Activated naive CD8-positive, alpha-beta T cell treated with anti-CD3 and anti-CD28 coated beads, Interleukin-2, amount 50 U/mL, for 24 hours (primary cell): ENCODE measurements around the gene OTUB1.
A peak's percentile ranks its signal among the peaks of the same experiment; 100 is the strongest.
"Not testable (repeated sequence)": the region's sequence is repeated elsewhere in the genome, so short reads cannot be mapped to it uniquely, and the experiment has no call there.

Experiments
- ATAC-seq: fragments of 150-1000 bp; cut with Tn5 transposase; one replicate; pipeline ENCODE4 v1.10.0; 2021
- DNase-seq: peaks from one replicate; pipeline ENCODE4 v3.0.0; 2021
- H3K27ac Mint-ChIP-seq: one replicate; pipeline ENCODE4 v1.8.0; 2021; ENCODE audit warnings: mild to moderate bottlenecking, mixed read lengths
- H3K27me3 Mint-ChIP-seq: one replicate; pipeline ENCODE4 v1.8.0; 2021; ENCODE audit warnings: mixed read lengths
- H3K36me3 Mint-ChIP-seq: one replicate; pipeline ENCODE4 v1.8.0; 2021; ENCODE audit warnings: low read depth, mixed read lengths
- H3K4me1 Mint-ChIP-seq: one replicate; pipeline ENCODE4 v1.8.0; 2021; ENCODE audit warnings: mixed read lengths
- H3K4me3 Mint-ChIP-seq: one replicate; pipeline ENCODE4 v1.8.0; 2021; ENCODE audit warnings: mild to moderate bottlenecking, moderate library complexity, mixed read lengths
- H3K9me3 Mint-ChIP-seq: one replicate; pipeline ENCODE4 v1.8.0; 2021; ENCODE audit warnings: mixed read lengths

The OTUB1 gene

DNA sequence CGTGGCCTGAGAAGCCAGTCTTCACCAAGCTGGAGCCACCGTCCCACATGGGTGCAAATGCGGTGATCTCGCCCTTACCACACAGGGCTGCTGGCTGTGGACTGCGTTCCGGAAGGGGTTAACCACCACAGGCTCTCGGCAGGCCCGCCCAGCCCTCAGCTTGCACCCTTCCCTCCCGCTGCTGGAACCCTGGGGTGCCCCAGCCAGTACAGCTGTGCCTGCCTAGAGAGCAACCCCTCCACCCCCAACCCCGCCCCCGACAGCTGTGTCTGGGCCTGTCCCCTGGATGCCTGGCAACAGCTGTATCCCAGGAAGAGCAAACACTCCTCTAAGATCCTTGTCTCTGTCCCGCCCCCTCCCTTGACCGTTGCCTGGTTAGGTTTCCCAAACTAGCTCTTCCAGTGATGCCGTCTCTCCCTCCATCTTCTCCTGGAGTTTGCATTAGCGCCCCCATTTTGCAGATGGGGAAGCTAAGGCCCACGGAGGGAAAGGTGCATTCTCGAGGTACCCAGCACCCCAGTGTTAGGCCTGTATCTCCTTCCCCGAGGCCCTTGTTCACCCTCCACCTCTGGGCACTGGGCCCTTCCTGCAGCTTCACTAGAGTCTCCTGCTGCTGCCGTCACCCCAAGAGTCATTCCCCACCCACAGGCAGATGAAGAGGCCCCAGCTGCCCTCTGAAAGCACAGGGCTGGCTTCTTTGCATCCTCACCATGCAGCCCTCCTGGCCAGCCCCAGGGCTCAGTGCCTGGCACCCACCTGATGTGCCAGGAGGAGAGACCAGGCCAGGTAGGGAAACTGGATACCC is 24.4 kb upstream of the OTUB1 start:
- peak; percentile 64 for ATAC-seq

DNA sequence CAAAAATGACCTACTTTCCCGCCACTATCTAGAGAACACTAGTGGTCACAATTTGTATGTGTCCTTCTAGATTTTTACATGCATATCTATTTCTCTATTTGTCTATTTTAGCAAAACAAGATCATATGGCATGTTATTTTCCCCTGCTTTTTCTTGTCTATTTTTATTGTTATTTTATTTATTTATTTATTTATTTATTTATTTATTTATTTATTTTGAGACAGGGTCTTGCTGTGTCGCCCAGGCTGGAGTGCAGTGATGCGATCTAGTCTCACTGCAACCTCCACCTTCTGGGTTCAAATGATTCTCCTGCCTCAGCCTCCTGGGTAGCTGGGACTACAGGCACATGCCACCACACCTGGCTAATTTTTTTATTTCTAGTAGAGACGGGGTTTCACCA is 22.3 kb upstream of the OTUB1 start:
- H3K9me3 Mint-ChIP-seq, H3K27ac Mint-ChIP-seq, H3K4me3 Mint-ChIP-seq, H3K27me3 Mint-ChIP-seq, H3K4me1 Mint-ChIP-seq, H3K36me3 Mint-ChIP-seq, DNase-seq, ATAC-seq: not testable (repeated sequence)

More for the DNA sequence above, 24.4 kb upstream of the OTUB1 start:
- Mint-ChIP-seq H3K27me3 (no peaks in the 10 kb centered on the region), H3K4me3 (no peak overlapping the region), H3K36me3 (no peaks in the 10 kb centered on the region), H3K27ac (no peak overlapping the region), H3K4me1 (peaks cover 10% of the 10 kb centered on the region), H3K9me3 (no peaks in the 10 kb centered on the region)
- no peak for DNase-seq

DNA sequence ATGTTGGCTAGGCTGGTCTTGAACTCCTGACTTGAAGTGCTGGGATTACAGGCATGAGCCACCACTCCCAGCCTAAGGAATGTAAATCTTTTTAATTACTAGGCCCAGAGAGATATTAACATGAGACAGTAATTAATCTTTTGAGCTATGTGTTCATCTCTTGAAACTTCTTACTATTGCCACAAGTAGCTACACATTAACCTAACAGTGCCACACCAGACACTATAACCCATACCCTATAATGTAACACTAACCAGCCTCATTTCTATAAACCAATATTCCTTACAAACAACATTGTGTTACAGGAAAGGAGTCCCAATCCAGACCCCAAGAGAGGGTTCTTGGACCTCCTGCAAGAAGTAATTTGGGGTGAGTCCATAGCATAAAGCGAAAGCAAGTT is 19.8 kb upstream of the OTUB1 start:
- no peak for DNase-seq
- no peak overlapping the region for H3K27ac Mint-ChIP-seq
- no peaks in the 10 kb centered on the region for H3K36me3 Mint-ChIP-seq
- no peak for ATAC-seq
- no peaks in the 10 kb centered on the region for H3K9me3 Mint-ChIP-seq
- peaks cover 2% of the 10 kb centered on the region for H3K27me3 Mint-ChIP-seq
- H3K4me1 Mint-ChIP-seq: peaks cover 4% of the 10 kb centered on the region
- no peak overlapping the region for H3K4me3 Mint-ChIP-seq

DNA sequence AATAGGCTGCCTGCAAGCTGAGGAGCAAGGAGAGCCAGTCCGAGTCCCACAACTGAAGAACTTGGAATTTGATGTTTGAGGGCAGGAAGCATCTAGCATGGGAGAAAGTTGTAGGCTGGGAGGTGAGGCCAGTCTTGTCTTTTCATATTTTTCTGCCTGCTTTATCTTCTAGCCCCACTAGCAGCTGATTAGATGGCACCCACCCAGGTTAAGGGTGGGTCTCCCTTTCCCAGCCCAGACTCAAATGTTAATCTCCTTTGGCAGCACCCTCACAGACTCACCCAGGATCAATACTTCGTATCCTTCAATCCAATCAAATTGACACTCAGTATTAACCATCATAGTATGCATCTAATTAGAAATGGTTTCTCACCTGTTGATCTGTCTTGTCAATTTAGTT is 16.8 kb upstream of the OTUB1 start:
- ATAC-seq (no peak), DNase-seq (no peak)
- peaks cover 8% of the 10 kb centered on the region for H3K4me1 Mint-ChIP-seq
- peaks cover 1% of the 10 kb centered on the region for H3K36me3 Mint-ChIP-seq
- no peak overlapping the region for H3K4me3 Mint-ChIP-seq
- H3K27me3 Mint-ChIP-seq: peaks cover 2% of the 10 kb centered on the region
- no peak overlapping the region for H3K27ac Mint-ChIP-seq
- no peaks in the 10 kb centered on the region for H3K9me3 Mint-ChIP-seq

DNA sequence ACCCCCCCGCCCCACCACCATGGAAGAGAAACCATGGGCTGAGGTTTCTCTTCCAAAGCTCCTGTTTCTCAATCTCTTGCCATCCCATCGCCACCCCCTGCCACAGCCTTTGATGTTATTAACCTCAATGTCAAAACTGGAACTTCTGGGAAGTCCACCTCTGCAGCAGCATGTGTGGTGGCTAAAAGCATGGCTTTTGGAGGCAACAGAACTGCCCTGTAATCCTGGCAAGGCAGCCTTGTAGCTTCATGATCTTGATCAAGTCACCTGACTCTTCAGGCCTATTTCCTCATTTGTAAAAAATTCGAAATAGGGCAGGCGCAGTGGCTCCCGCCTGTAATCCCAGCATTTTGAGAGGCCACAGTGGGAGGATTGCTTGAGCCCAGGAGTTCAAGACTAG is 15.3 kb upstream of the OTUB1 start:
- no peaks in the 10 kb centered on the region for H3K9me3 Mint-ChIP-seq
- no peak overlapping the region for H3K27ac Mint-ChIP-seq
- H3K4me3 Mint-ChIP-seq: no peak overlapping the region
- ATAC-seq: no peak
- no peak for DNase-seq
- H3K27me3 Mint-ChIP-seq: peaks cover 2% of the 10 kb centered on the region
- peaks cover 5% of the 10 kb centered on the region for H3K36me3 Mint-ChIP-seq
- H3K4me1 Mint-ChIP-seq: peaks cover 12% of the 10 kb centered on the region

DNA sequence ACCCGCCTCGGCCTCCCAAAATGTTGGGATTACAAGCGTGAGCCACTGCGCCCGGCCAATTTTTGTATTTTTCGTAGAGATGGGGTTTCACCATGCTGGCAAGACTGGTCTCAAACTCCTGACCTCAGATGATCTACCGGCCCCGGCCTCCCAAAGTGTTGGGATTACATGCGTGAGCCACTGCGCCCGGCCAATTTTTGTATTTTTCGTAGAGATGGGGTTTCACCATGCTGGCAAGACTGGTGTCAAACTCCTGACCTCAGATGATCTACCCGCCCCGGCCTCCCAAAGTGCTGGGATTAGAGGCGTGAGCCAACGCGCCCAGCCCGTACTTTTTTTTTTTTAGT is 12.4 kb upstream of the OTUB1 start:
- Mint-ChIP-seq H3K4me3 (peak overlapping the region; percentile 94), H3K36me3 (peaks cover 18% of the 10 kb centered on the region), H3K4me1 (peaks cover 27% of the 10 kb centered on the region), H3K27ac (peak overlapping the region; percentile 98)
- ATAC-seq, H3K9me3 Mint-ChIP-seq, H3K27me3 Mint-ChIP-seq, DNase-seq: not testable (repeated sequence)

DNA sequence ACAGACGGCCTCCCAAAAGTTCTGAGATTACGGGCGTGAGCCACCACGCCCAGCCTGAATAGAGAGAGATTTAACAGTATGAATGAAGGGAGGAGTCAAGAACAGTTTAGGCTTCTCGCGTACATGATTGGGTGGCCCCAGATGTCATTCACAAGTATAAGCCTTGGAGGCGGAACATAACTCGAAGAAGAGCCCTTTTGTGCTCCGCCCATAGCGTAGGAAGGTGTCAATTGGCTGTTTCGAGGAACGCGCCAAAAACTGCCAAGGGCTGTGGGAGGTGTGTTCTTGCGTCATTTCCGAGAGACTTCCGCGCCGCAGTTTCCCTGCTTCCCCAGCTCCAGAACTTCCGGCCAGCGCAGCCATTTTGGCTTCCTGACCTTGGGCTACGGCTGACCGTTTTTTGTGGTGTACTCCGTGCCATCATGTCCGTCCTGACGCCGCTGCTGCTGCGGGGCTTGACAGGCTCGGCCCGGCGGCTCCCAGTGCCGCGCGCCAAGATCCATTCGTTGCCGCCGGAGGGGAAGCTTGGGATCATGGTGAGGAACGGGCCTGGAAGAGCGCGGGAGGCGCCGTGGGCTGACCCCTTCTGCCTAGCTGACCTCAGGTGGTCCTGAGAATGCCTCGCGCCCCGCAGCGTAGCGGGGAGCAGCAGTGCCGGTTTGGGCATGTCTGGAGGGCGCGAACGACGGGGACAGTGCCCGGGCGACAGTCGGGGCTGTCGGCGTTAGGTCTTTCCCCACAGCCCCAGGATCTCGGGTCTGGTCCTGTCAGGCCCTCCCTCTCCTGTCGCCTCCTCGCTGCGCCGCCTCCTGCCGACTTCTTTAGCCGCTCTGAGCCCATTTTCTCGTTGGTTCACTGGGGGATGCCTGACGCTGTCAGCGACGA is 11.7 kb upstream of the OTUB1 start, which contains the start of gene COX8A:
TSS of gene COX8A (plus strand) at position 362 of the 885 bp plus-strand sequence. CDS start at position 423, 61 bp downstream.
- H3K4me3 Mint-ChIP-seq: peak within 1 kb of the TSS; percentile 94
- H3K36me3 Mint-ChIP-seq: peaks cover 18% of the 10 kb centered on the region
- DNase-seq (peak; percentile 93), ATAC-seq (peak; percentile 99)
- H3K4me1 Mint-ChIP-seq: peaks cover 27% of the 10 kb centered on the region
- no peaks in the 10 kb centered on the region for H3K27me3 Mint-ChIP-seq
- no peaks in the 10 kb centered on the region for H3K9me3 Mint-ChIP-seq
- peak within 1 kb of the TSS; percentile 98 for H3K27ac Mint-ChIP-seq

DNA sequence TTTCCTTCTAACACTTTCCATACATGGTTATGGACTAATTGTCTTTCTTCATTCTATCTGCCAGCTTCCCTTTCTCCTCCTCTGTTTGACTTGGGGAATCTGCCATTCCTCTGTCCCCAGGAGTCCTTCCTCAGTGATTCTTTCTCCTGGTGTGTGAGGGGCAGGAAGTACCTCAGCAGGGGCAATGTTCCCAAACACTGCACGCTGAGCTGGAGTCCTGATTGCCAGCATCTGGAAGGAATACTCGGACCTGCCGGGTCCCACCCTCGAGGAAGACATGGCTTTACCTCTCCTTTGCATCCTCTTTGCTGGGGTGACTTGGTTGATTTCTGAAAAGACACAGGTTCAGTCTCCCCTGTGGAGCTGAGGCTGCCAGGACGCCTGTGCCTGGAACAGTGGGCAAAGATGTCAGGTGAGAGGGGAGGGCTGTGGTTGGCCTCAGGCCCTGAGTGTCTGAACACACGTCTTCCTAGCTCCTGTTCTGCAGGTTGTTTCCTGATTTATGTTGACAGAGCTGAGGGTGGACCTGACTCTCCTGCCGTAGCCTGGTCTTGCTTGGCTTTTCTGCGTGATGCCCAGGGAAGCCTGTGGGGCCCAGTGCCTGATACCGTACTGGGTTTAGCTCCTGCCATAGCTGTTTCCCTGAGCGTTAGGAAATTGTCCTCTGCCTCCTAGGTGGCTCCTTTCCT is 7.5 kb upstream of the OTUB1 start:
- H3K4me1 Mint-ChIP-seq: peaks cover 26% of the 10 kb centered on the region
- ATAC-seq (no peak), DNase-seq (no peak)
- no peaks in the 10 kb centered on the region for H3K9me3 Mint-ChIP-seq
- peaks cover 18% of the 10 kb centered on the region for H3K36me3 Mint-ChIP-seq
- H3K27ac Mint-ChIP-seq: peak overlapping the region; percentile 14
- H3K4me3 Mint-ChIP-seq: no peak overlapping the region
- no peaks in the 10 kb centered on the region for H3K27me3 Mint-ChIP-seq

DNA sequence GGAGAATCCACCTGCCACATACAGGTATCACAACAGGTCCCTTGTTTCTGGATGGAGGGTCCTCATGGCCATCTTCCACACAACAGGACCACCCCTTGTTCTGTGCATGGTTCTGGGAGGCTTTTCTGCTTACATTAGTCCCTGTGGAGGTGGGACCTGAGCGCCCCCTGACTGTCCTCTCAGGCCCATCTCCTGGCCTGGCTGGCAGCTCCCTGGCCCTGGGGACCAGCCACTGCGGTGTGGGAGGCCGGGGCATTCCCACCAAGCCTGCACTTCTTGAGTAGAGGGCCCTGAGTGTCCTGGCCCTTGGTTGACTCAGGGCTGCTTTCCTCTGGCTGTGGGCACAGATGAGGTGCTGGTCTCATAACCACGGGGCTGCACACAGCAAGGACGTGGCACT is 6.8 kb upstream of the OTUB1 start:
- Mint-ChIP-seq H3K9me3 (no peaks in the 10 kb centered on the region), H3K27me3 (no peaks in the 10 kb centered on the region), H3K4me3 (no peak overlapping the region), H3K27ac (no peak overlapping the region), H3K36me3 (peaks cover 17% of the 10 kb centered on the region), H3K4me1 (peaks cover 21% of the 10 kb centered on the region)
- DNase-seq: no peak
- ATAC-seq: no peak

DNA sequence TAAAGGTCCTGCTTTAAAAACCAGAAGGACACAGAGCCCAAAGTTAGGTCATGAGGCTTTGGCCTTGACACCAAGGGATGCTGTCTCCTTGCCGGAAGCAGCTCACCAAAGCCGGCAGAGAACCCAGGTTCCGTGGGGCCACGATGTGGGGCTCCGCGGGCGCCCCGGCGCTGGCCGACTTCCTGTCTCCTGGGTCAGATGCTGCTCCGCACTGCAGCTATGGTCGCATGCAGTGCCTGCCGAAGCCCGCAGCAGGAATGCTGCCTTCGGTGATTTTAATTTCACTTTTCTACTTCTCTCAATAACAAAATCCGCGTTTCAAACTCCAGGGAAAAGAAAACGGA is 454 bp upstream of the OTUB1 start:
- Mint-ChIP-seq H3K27ac (peak overlapping the region; percentile 98), H3K27me3 (no peaks in the 10 kb centered on the region), H3K4me3 (peak overlapping the region; percentile 96)

DNA sequence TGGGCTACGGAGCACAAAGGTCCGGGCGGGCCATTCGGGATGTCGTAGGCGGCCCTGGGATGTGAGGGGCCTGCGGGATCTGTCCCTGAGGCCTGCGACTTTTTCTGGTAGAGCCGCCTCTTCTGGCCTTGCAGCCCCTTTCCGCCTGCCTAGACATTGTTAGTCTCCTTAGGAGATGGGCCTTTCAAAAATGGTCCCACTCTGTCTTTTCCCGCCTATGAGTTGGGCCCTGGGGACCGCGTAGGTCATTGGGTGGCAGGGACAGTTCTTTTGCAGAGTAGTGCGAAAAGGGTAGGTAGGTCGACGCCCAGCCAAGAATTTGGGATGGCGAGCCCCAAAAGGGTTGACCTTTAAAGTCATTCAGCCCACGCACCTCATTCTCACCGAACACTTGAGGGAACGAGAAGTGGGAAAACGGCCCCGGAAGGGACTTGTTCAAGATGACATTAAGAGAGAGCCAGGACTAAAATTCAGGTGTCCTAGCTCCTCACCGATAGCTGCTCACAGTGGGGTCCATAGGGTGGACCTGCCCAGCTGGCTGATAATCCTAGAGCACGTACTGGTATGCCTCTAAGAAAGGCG is 785 bp downstream of the OTUB1 start:
- Mint-ChIP-seq H3K9me3 (no peaks in the 10 kb centered on the region), H3K4me3 (peak overlapping the region; percentile 96), H3K27ac (peak overlapping the region; percentile 35), H3K27me3 (no peaks in the 10 kb centered on the region), H3K4me1 (peaks cover 28% of the 10 kb centered on the region), H3K36me3 (peaks cover 23% of the 10 kb centered on the region)
- ATAC-seq: no peak
- DNase-seq: no peak

More for the DNA sequence above, 454 bp upstream of the OTUB1 start:
- Mint-ChIP-seq H3K36me3 (peaks cover 16% of the 10 kb centered on the region), H3K9me3 (no peaks in the 10 kb centered on the region), H3K4me1 (peaks cover 28% of the 10 kb centered on the region)
- DNase-seq: peak; percentile 75
- ATAC-seq: peak; percentile 79

DNA sequence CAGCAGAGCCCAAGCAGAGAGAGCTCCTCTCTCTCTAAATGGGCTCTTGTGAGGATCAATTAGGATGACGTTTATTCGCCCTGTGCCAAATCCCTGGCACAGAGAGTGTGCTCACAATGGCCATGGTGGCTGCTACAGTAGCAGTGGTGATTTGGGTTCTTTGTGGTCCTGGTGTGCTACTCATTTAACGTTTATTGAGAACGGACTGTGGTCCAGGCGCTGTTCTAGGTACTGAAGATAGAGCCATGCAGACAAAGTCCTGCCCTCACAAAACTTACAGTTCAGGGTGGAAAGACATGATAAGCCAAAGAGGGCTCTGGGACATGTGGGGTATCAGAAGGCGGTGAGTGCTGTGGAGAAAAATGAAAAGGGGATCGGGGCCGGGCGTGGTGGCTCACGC is 5.3 kb downstream of the OTUB1 start:
- Mint-ChIP-seq H3K36me3 (peaks cover 31% of the 10 kb centered on the region), H3K4me1 (peaks cover 17% of the 10 kb centered on the region), H3K27ac (no peak overlapping the region)

DNA sequence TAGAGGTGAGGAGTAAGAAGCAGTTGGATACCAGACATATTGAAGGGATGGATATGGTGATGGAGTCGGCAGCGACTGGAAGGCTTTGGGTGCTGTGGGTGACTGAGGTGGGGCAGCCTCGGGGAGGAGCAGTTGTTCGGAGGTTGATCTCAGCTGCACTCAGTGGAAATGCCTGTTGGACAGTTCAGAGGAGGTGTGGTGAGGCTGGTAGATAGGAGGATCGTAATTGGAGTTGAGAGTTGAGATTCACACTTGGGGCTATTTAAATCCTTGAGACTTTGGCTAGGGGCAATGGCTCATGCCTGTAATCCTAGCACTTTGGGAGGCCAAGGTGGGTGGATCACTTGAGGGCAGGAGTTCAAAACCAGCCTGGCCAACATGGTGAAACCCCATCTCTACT is 6.9 kb downstream of the OTUB1 start:
- peaks cover 7% of the 10 kb centered on the region for H3K4me1 Mint-ChIP-seq
- no peaks in the 10 kb centered on the region for H3K9me3 Mint-ChIP-seq
- DNase-seq: no peak
- ATAC-seq: no peak
- H3K36me3 Mint-ChIP-seq: peaks cover 42% of the 10 kb centered on the region
- H3K27me3 Mint-ChIP-seq: no peaks in the 10 kb centered on the region
- no peak overlapping the region for H3K4me3 Mint-ChIP-seq
- no peak overlapping the region for H3K27ac Mint-ChIP-seq

More for the DNA sequence above, 5.3 kb downstream of the OTUB1 start:
- no peak for DNase-seq
- no peaks in the 10 kb centered on the region for H3K9me3 Mint-ChIP-seq
- H3K4me3 Mint-ChIP-seq: no peak overlapping the region
- ATAC-seq: no peak
- H3K27me3 Mint-ChIP-seq: no peaks in the 10 kb centered on the region

DNA sequence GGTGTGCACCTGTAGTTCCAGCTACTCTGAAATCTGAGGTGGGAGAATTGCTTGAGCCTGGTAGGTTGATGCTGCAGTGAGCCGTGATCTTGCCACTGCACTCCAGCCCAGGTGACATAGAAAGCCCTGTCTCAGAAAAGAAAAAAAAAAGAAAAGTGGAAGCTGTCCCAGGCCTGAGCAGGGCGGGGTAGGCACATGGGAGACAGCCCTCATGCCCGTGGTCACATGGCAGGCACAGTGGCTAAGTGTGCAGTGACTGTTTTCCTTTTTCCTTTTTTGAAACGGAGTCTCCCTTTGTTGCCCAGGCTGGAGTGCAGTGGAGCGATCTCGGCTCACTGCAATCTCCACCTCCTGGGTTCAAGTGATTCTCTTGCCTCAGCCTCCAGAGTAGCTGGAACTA is 7.8 kb downstream of the OTUB1 start:
- ATAC-seq (no peak), DNase-seq (no peak)
- no peak overlapping the region for H3K27ac Mint-ChIP-seq
- peaks cover 2% of the 10 kb centered on the region for H3K4me1 Mint-ChIP-seq
- no peaks in the 10 kb centered on the region for H3K9me3 Mint-ChIP-seq
- H3K36me3 Mint-ChIP-seq: peaks cover 39% of the 10 kb centered on the region
- H3K27me3 Mint-ChIP-seq: no peaks in the 10 kb centered on the region
- H3K4me3 Mint-ChIP-seq: no peak overlapping the region
